Uterus (tissue), 4 donors: ENCODE results near the gene JMJD6. TPM values are rescaled to one million over a fixed set of nuclear protein-coding genes. Genes with fewer than 3 reads are reported as not detected.
A peak's percentile ranks its signal among the peaks of the same experiment; 100 is the strongest.
"Not testable (repeated sequence)": the region's sequence is repeated elsewhere in the genome, so short reads cannot be mapped to it uniquely, and the experiment has no call there.

ENCODE experiments used
- DNase-seq, 2 donors: peaks; one replicate each; pipeline ENCODE4 v3.0.0-alpha.2; 2019 to 2020
- H3K27ac ChIP-seq, 2 donors: fragments of 200-600 bp; sonication (generic); 1 replicate in 1 of 2; 2 replicates in 1 of 2; pipeline ENCODE4 v1.5.1; 2016 to 2018
- H3K27me3 ChIP-seq, 2 donors: fragments of 200-600 bp; sonication (generic); one replicate each; pipeline ENCODE4 v1.5.1; 2018 to 2019; ENCODE audit warnings: control low read depth in 1 of 2
- H3K36me3 ChIP-seq, 2 donors: fragments of 200-600 bp; sonication (generic); one replicate each; pipeline ENCODE4 v1.5.1; 2019; ENCODE audit warnings: control low read depth in 1 of 2
- H3K4me1 ChIP-seq, 2 donors: fragments of 200-600 bp; sonication (generic); one replicate each; pipeline ENCODE4 v1.5.1; 2018 to 2019; ENCODE audit warnings: control low read depth in 1 of 2
- H3K4me3 ChIP-seq, 2 donors: fragments of 200-600 bp; sonication (generic); 1 replicate in 1 of 2; 2 replicates in 1 of 2; pipeline ENCODE4 v1.5.1; 2018 to 2019; ENCODE audit warnings: mild to moderate bottlenecking in 1 of 2
- H3K9me3 ChIP-seq, 2 donors: fragments of 200-600 bp; sonication (generic); one replicate each; pipeline ENCODE4 v1.5.1; 2019; ENCODE audit warnings: control low read depth in 1 of 2
- POLR2A ChIP-seq, 2 donors: fragments of 450-650 bp; IDR thresholded peaks; one replicate each; pipeline ENCODE4 v1.6.1; 2016; ENCODE audit warnings: antibody characterized with exemption in 2 of 2, mild to moderate bottlenecking in 1 of 2, moderate library complexity in 1 of 2
- intact Hi-C: fragments of 100-400 bp; cut with DNase I; formaldehyde crosslinking; loops from one replicate; pipeline ENCODE4 v1.15.1; 2023; ENCODE audit warnings: low total_unique reads
- total RNA-seq, 4 donors: library from RNA; depleted of rRNA in 3 of 4; stranded (reverse); fragments of >200 nt in 3 of 4; gene quantifications; one replicate each; pipeline versions ENCODE4 v1.1.0 to v1.2.4, GENCODE V29; 2014 to 2023
- TF ChIP-seq, protein P1 (sequence below), 4 experiments: fragments of 200-600 bp in 2 of 4; fragments of 450-650 bp in 2 of 4; sonication (generic) in 2 of 4; IDR thresholded peaks; one replicate each; pipeline ENCODE4 v1.5.1; 2016 to 2019; ENCODE audit warnings: antibody characterized with exemption in 4 of 4, mild to moderate bottlenecking in 2 of 4, moderate library complexity in 1 of 4
- donor health status: DM: yes; HTN: yes; CAD: no.

The JMJD6 gene
- total RNA-seq, 4 donors from 2014 or later = 5.9 to 40.8 (median 21.2) TPM

DNA sequence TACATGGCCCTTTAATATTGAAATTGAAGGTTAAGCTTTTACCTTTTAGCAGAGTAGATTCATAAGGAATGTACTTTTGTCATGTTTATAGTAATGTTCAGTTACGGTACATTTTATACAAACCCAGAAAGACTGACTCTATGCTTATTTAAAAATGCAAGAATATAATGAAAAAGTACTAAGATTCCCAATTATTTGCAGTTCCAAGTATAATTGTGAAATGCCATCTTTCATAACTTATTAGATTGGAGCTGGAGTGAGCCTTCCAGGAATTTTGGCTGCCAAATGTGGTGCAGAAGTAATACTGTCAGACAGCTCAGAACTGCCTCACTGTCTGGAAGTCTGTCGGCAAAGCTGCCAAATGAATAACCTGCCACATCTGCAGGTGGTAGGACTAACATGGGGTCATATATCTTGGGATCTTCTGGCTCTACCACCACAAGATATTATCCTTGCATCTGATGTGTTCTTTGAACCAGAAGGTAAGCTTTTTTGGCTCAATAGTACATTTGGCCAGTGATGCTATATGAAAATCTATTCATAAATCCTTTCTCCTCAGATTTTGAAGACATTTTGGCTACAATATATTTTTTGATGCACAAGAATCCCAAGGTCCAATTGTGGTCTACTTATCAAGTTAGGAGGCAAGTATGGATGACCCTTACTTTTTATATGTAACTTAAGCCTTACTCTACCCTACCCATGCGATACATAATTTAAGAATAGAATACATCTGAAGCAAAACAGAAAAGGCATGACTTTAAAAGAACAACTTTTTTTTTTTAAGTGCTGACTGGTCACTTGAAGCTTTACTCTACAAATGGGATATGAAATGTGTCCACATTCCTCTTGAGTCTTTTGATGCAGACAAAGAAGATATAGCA lies 6.6 kb upstream of the JMJD6 start:
- TF ChIP-seq, protein P1, sequence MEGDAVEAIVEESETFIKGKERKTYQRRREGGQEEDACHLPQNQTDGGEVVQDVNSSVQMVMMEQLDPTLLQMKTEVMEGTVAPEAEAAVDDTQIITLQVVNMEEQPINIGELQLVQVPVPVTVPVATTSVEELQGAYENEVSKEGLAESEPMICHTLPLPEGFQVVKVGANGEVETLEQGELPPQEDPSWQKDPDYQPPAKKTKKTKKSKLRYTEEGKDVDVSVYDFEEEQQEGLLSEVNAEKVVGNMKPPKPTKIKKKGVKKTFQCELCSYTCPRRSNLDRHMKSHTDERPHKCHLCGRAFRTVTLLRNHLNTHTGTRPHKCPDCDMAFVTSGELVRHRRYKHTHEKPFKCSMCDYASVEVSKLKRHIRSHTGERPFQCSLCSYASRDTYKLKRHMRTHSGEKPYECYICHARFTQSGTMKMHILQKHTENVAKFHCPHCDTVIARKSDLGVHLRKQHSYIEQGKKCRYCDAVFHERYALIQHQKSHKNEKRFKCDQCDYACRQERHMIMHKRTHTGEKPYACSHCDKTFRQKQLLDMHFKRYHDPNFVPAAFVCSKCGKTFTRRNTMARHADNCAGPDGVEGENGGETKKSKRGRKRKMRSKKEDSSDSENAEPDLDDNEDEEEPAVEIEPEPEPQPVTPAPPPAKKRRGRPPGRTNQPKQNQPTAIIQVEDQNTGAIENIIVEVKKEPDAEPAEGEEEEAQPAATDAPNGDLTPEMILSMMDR (IDR thresholded peaks at IDR 0.05) = no peak
- no peak for TF ChIP-seq POLR2A (IDR thresholded peaks at IDR 0.05)
- DNase-seq = no peak
- Histone ChIP-seq H3K27me3 (no peaks in the 10 kb centered on the region), H3K27ac (peak overlapping the region in 1 of 2 donors; percentile 17), H3K4me1 (peaks cover 14% of the 10 kb centered on the region in 2 donors), H3K9me3 (no peaks in the 10 kb centered on the region), H3K4me3 (no peak overlapping the region), H3K36me3 (no peaks in the 10 kb centered on the region)
- intact Hi-C loops = no loop called here

DNA sequence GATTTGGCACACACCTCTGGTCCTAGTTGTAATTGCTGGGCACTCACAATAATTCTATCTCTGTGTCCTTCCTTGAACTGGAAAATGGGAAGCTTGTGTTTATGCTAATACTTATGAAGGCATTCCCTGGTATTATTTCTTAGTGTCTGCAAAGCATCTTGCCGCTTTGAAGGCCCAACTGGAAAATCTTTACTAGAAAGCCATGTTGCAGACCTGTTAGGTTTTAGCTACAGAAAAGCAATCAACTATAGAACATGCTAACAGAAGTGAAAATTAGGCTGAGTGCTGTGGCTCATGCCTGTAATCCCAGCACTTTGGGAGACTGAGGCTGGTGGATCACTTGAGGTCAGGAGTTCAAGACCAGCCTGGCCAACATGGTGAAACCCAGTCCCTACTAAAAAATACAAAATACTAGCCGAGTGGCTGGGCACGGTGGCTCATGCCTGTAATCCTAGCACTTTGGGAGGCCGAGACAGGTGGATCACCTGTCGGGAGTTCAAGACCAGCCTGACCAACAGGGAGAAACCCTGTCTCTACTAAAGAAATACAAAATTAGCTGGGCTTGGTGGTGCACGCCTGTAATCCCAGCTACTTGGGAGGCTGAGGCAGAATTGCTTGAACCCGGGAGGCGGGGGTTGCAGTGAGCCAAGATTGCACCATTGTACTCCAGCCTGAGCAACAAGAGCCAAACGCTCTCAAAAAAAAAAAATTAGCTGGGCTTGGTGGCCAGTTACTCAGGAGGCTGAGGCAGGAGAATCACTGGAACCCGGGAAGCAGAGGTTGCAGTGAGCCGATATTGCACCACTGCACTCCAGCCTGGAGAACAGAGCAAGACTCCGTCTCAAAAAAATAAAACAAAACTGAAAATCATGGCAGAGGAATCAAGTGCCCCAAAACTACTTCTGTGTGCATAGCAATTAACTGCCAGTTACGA lies 5.7 kb upstream of the JMJD6 start:
- peaks cover 14 to 21% of the 10 kb centered on the region in 2 donors for H3K4me1 ChIP-seq
- H3K27ac ChIP-seq, H3K9me3 ChIP-seq, H3K36me3 ChIP-seq, H3K27me3 ChIP-seq, H3K4me3 ChIP-seq, intact Hi-C loops, DNase-seq: not testable (repeated sequence)

DNA sequence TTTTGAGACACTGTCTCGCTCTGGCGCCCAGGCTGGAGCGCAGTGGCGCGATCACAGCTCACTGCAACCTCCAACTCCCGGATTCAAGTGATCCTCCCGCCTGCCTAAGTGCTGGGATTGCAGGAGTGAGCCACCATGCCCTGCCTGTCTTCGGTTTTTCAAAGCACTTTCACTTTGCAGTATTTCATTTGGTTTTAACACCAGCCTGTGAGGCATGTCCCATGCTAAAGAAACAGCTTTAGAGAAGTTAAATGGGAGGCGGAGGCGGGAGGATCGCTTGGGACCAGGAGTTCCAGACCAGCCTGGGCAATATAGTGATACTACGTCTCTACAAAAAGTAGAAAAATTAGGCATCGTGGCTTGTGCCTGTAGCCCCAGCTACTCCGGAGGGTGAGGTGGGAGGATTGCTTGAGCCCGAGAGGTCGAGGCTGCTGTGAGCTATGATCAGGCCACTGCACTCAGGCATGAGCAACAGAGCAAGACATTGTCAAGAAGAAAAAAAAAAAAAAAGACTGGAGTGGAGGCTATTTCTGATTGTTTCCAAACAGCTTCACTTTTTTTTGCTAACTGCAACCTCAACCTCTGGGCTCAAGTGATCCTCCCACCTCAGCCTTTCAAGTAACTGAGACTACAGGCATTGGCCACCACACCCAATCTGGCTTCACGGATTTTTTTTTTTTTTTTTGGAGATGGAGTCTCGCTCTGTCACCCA lies 1.5 kb upstream of the JMJD6 start:
- H3K27ac ChIP-seq = peak overlapping the region; percentile 98 to 99
- peaks cover 8 to 19% of the 10 kb centered on the region in 2 donors for H3K4me1 ChIP-seq

DNA sequence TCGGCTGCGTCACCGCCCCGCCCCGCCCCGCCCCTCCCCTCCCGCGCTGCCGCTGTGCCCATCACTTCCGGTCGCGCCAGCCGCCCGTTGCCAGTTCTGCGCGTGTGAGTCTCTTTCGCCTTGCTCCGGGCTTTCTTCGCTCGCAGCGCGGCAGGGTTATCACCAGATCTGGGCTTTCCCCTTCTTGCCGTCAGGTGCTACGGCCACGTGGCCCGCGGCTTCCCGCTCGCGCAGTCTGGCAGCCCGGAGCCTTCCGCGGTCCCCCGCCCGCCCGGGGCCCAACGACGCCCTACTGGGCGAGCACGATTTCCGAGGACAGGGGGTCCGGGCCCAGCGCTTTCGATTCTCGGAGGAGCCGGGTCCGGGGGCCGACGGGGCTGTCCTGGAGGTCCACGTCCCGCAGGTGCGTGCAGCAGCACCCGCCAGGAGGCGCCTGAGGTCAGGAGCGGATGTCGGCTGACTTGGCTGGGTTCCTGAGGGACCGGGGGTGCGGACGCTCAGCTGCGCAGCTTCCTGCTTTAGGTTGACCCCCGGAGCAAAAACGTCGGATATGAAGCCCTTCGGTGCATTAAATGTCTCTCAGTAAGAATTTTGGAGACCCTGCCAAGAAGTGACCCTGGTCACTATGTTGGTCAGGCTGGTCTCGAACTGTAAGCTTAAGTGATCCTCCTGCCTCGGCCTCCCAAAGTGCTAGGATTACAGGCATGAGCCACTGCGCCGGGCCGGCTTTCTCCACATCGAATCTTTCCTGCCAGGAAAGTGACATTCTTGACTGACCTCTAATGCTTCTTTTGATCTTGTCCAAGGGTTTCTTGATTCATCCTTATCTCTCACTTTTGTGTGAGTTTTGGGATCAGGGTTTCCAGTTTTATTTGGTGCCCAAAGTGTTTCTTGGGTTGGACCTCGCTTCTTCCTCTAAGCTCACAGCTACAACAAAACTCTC lies 641 bp upstream of the JMJD6 start, which contains the start of gene METTL23:
TSS of gene METTL23 (plus strand) at position 64 of the 943 bp plus-strand sequence. CDS start 2,872 bp downstream, outside the sequence.
- H3K4me3 ChIP-seq = peak within 1 kb of the TSS; percentile 91 to 98
- H3K9me3 ChIP-seq = no peaks in the 10 kb centered on the region
- intact Hi-C loops = no loop called here
- DNase-seq = peak; percentile 86 to 87
- no peaks in the 10 kb centered on the region for H3K27me3 ChIP-seq
- peak within 1 kb of the TSS; percentile 98 to 99 for H3K27ac ChIP-seq
- H3K36me3 ChIP-seq = no peaks in the 10 kb centered on the region
- TF ChIP-seq, protein P1 (IDR thresholded peaks at IDR 0.05) = peak; percentile 62 to 80 (median 74)
- peak in 1 of 2 donors; percentile 51 for TF ChIP-seq POLR2A (IDR thresholded peaks at IDR 0.05)
- H3K4me1 ChIP-seq = peaks cover 8 to 19% of the 10 kb centered on the region in 2 donors

More for the DNA sequence above, 1.5 kb upstream of the JMJD6 start:
- Histone ChIP-seq H3K36me3 (no peaks in the 10 kb centered on the region), H3K27me3 (no peaks in the 10 kb centered on the region), H3K4me3 (peak overlapping the region; percentile 91 to 98), H3K9me3 (no peaks in the 10 kb centered on the region)
- no peak for DNase-seq
- no peak for TF ChIP-seq POLR2A (IDR thresholded peaks at IDR 0.05)
- TF ChIP-seq, protein P1 (IDR thresholded peaks at IDR 0.05) = no peak
- intact Hi-C loops = no loop called here
